Glutamatergic neuron (in vitro differentiated cells): Measurements from ENCODE around the gene XIRP1. TPM values are rescaled to one million over a fixed set of nuclear protein-coding genes. Genes with fewer than 3 reads are reported as not detected.
"Not testable (repeated sequence)": the region's sequence is repeated elsewhere in the genome, so short reads cannot be mapped to it uniquely, and the experiment has no call there.

Experiments
- DNase-seq: peaks from one replicate; pipeline ENCODE4 v3.0.0; 2022
- H3K27ac Mint-ChIP-seq: one replicate; pipeline ENCODE4 v1.8.0; 2020; ENCODE audit warnings: mild to moderate bottlenecking, mixed read lengths, inconsistent platforms; ENCODE audit not compliant: unreplicated experiment
- H3K27me3 Mint-ChIP-seq: one replicate; pipeline ENCODE4 v1.8.0; 2020; ENCODE audit warnings: mild to moderate bottlenecking, moderate library complexity, mixed read lengths, inconsistent platforms; ENCODE audit not compliant: unreplicated experiment
- H3K36me3 Mint-ChIP-seq: one replicate; pipeline ENCODE4 v1.8.0; 2020; ENCODE audit warnings: mild to moderate bottlenecking, mixed read lengths, inconsistent platforms; ENCODE audit not compliant: unreplicated experiment
- H3K4me1 Mint-ChIP-seq: one replicate; pipeline ENCODE4 v1.8.0; 2020; ENCODE audit warnings: mild to moderate bottlenecking, low read depth, mixed read lengths, inconsistent platforms; ENCODE audit not compliant: unreplicated experiment
- H3K4me3 Mint-ChIP-seq: one replicate; pipeline ENCODE4 v1.8.0; 2020; ENCODE audit warnings: mild to moderate bottlenecking, mixed read lengths, inconsistent platforms; ENCODE audit not compliant: unreplicated experiment
- H3K9me3 Mint-ChIP-seq: one replicate; pipeline ENCODE4 v1.8.0; 2020; ENCODE audit warnings: mild to moderate bottlenecking, moderate library complexity, mixed read lengths, inconsistent platforms; ENCODE audit not compliant: unreplicated experiment
- CTCF ChIP-seq: fragments of 200-600 bp; sonication (generic); IDR thresholded peaks from one replicate; pipeline ENCODE4 v1.5.0; 2021; ENCODE audit not compliant: partially characterized antibody, unreplicated experiment
- total RNA-seq: library from RNA; stranded (reverse); fragmentation: NEBNext Ultra II Directional; extraction: Animal tissue kit (Norgen Biotek cat#: 25700); gene quantifications from one replicate; pipeline ENCODE4 v1.2.1, GENCODE V29; 2021; ENCODE audit not compliant: unreplicated experiment

XIRP1 gene
- total RNA-seq, 1 donor from 2014 or later, result 0.34 TPM

- peaks cover 14% of the 10 kb centered on the region for H3K27me3 Mint-ChIP-seq
- H3K9me3 Mint-ChIP-seq, result peaks cover 12% of the 10 kb centered on the region
- peak overlapping the region; percentile 5 for H3K4me3 Mint-ChIP-seq
- no peak for DNase-seq
- peak overlapping the region; percentile 7 for H3K27ac Mint-ChIP-seq
- peaks cover 32% of the 10 kb centered on the region for H3K4me1 Mint-ChIP-seq
- no peak for TF ChIP-seq CTCF
- no peaks in the 10 kb centered on the region for H3K36me3 Mint-ChIP-seq
Observed at GRCh38 chr3:39176025-39176714, 16.2 kb downstream of the XIRP1 start.

- H3K4me1 Mint-ChIP-seq, result peaks cover 15% of the 10 kb centered on the region
- peaks cover 6% of the 10 kb centered on the region for H3K27me3 Mint-ChIP-seq
- H3K4me3 Mint-ChIP-seq, result no peak overlapping the region
- TF ChIP-seq CTCF, result no peak
- peaks cover 6% of the 10 kb centered on the region for H3K9me3 Mint-ChIP-seq
- H3K36me3 Mint-ChIP-seq, result no peaks in the 10 kb centered on the region
- DNase-seq, result no peak
- H3K27ac Mint-ChIP-seq, result no peak overlapping the region
Observed at GRCh38 chr3:39173318-39174125, 18.9 kb downstream of the XIRP1 start.

GRCh38 chr3:39171860-39172259 lies 20.5 kb downstream of the XIRP1 start:
- DNase-seq, result no peak
- Mint-ChIP-seq H3K27ac (no peak overlapping the region), H3K4me1 (peaks cover 10% of the 10 kb centered on the region), H3K9me3 (peaks cover 3% of the 10 kb centered on the region), H3K36me3 (no peaks in the 10 kb centered on the region), H3K4me3 (no peak overlapping the region), H3K27me3 (peaks cover 4% of the 10 kb centered on the region)
- TF ChIP-seq CTCF, result no peak

DNA sequence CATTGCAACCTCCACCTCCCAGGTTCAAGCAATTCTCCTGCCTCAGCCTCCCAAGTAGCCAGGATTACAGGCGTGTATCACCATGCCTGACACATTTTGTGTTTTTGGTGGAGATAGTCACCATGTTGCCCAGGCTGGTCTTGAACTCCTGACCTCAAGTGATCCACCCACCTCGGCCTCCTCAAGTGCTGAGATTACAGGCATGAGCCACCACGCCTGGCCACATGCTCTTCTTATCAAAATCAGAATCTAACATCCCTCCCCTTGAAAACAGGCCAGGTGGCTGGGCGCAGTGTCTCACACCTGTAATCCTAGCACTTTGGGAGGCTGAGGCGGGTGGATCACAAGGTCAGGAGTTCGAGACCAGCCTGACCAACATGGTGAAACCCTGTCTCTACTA lies 21.5 kb downstream of the XIRP1 start:
- not testable (repeated sequence) for DNase-seq, H3K36me3 Mint-ChIP-seq, H3K4me1 Mint-ChIP-seq, H3K9me3 Mint-ChIP-seq, H3K27ac Mint-ChIP-seq, H3K27me3 Mint-ChIP-seq, H3K4me3 Mint-ChIP-seq

DNA sequence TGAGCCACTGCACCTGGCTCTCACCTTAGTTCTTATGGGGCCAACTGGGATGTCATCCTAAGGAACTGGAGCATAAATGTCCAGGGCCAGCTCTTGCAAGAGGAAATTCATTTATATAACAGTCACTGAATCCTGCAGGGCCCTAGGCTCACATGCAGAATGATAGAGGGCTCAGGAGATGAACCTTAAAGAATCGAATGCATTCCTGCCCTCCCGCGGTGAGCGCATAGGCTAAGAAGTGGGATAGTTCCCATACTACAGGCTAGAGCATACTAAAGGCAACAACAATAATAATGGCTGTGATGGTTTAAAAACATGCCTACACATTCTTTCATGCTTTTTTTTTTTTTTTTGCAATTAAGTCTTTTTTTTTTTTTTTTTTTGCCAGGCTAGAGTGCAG lies 21.9 kb downstream of the XIRP1 start:
- peaks cover 3% of the 10 kb centered on the region for H3K9me3 Mint-ChIP-seq

More for the DNA sequence above, 21.9 kb downstream of the XIRP1 start:
- no peaks in the 10 kb centered on the region for H3K36me3 Mint-ChIP-seq
- no peaks in the 10 kb centered on the region for H3K27me3 Mint-ChIP-seq
- no peak for TF ChIP-seq CTCF
- no peak for DNase-seq
- no peak overlapping the region for H3K27ac Mint-ChIP-seq
- H3K4me3 Mint-ChIP-seq, result no peak overlapping the region
- no peaks in the 10 kb centered on the region for H3K4me1 Mint-ChIP-seq
